LoVo (cell line): ENCODE results near the gene PRKCA.
A peak's percentile ranks its signal among the peaks of the same experiment; 100 is the strongest.

Experiments
- DNase-seq: peaks from one replicate; pipeline ENCODE4 v3.0.0-alpha.2; 2016; ENCODE audit warnings: low spot score

PRKCA gene

GRCh38 chr17:66625311-66625767, 322.9 kb downstream of the PRKCA start:
- peak; percentile 49 for DNase-seq

- no peak for DNase-seq
These were observed 325.6 kb downstream of the PRKCA start for GRCh38 chr17:66627985-66628384.

GRCh38 chr17:66629762-66630161, 327.3 kb downstream of the PRKCA start:
- no peak for DNase-seq

GRCh38 chr17:66630379-66630778, 328.0 kb downstream of the PRKCA start:
- no peak for DNase-seq

- no peak for DNase-seq
These were observed 328.5 kb downstream of the PRKCA start for GRCh38 chr17:66630828-66631472.

GRCh38 chr17:66632731-66633130, 330.3 kb downstream of the PRKCA start:
- no peak for DNase-seq

GRCh38 chr17:66633317-66633965, 331.0 kb downstream of the PRKCA start:
- no peak for DNase-seq

GRCh38 chr17:66634193-66634592, 331.8 kb downstream of the PRKCA start:
- DNase-seq, result no peak

- no peak for DNase-seq
These were observed 333.1 kb downstream of the PRKCA start for GRCh38 chr17:66635386-66636045.

GRCh38 chr17:66636111-66636510, 333.7 kb downstream of the PRKCA start:
- no peak for DNase-seq

- DNase-seq, result no peak
These were observed 335.1 kb downstream of the PRKCA start for GRCh38 chr17:66637491-66637890.

GRCh38 chr17:66638707-66639479, 336.5 kb downstream of the PRKCA start:
- no peak for DNase-seq

GRCh38 chr17:66643815-66644710, 341.6 kb downstream of the PRKCA start:
- DNase-seq, result no peak

- no peak for DNase-seq
These were observed 342.8 kb downstream of the PRKCA start for GRCh38 chr17:66645259-66645658.

GRCh38 chr17:66647391-66647983, 345.1 kb downstream of the PRKCA start:
- no peak for DNase-seq

GRCh38 chr17:66649818-66650543, 347.6 kb downstream of the PRKCA start:
- no peak for DNase-seq

GRCh38 chr17:66650544-66650877, 348.1 kb downstream of the PRKCA start:
- DNase-seq, result no peak

- DNase-seq, result no peak
These were observed 350.6 kb downstream of the PRKCA start for GRCh38 chr17:66652840-66653507.

- DNase-seq, result no peak
These were observed 351.8 kb downstream of the PRKCA start for GRCh38 chr17:66654106-66654740.
